Measurements from ENCODE around the gene PCDHGB4.

DNA sequence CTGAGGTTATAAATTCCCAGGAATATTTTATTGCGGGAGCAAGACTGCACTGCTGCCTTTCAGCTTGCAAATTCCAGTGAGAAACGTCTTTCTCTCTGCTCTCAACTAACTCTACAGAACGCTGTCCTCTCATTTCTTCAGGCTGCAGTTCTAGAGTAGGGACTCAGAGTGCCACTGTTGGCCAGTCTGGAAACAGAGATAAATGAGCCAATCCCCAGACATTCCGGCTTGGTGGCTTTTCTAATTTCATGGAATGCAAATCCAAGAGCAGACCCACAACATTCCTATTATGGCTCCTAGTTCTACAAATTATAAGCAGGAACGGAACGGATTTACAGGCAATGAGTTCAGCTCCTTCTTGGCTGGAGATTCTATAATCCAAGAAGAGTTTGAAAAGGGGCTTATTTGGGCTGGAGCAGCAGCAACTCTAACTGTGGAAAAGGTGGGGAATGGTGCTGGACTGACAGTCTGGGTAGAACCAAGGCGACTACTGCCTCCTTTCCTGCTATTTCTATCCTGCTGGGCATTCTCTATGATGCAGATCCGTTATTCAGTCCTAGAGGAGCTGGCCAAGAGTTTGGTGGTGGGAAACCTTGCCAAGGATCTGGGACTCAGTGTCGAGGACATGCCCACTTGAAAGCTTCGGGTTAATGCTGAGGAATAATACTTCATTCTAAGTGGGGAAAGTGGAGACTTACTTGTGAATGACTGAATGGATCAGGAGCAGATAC, 52.1 kb downstream of the PCDHGB4 start:
- TF ChIP-seq CTCF (IDR thresholded peaks at IDR 0.05; ENCODE audit: control extremely low read depth in 1 of 3, insufficient read depth in 1 of 3, low read depth in 1 of 3, low read length in 3 of 3) (no peak), RXRA (IDR thresholded peaks at IDR 0.05; ENCODE audit: insufficient read depth, low read depth, low read length) (no peak), RFX5 (IDR thresholded peaks at IDR 0.05; ENCODE audit: borderline replicate concordance, low read depth, low read length) (no peak), FOSL1 (IDR thresholded peaks at IDR 0.05; ENCODE audit: insufficient read depth, low read depth, low read length) (no peak), SP1 (IDR thresholded peaks at IDR 0.05; ENCODE audit: low read depth, low read length) (no peak), POLR2A (IDR thresholded peaks at IDR 0.05; ENCODE audit: control extremely low read depth in 1 of 2, low read depth in 2 of 2, low read length in 2 of 2) (no peak), POLR2AphosphoS5 (IDR thresholded peaks at IDR 0.05; ENCODE audit: low read depth, low read length) (no peak), ATF3 (IDR thresholded peaks at IDR 0.05; ENCODE audit: insufficient read depth, low read depth, low read length) (no peak), CBX8 (IDR thresholded peaks at IDR 0.05; ENCODE audit: borderline replicate concordance, low read depth, low read length) (no peak), EZH2 (IDR thresholded peaks at IDR 0.05; ENCODE audit: low read depth, low read length, severe bottlenecking) (no peak), CREB1 (IDR thresholded peaks at IDR 0.05) (no peak), BACH1 (IDR thresholded peaks at IDR 0.05; ENCODE audit: low read length) (no peak), EP300 (IDR thresholded peaks at IDR 0.05; ENCODE audit: borderline replicate concordance in 1 of 2, low read depth in 2 of 2, low read length in 2 of 2) (no peak), TEAD4 (IDR thresholded peaks at IDR 0.05; ENCODE audit: low read depth, low read length) (no peak)

All from H1 (cell line).